ENCODE measurements around the gene CFAP99. TPM values are rescaled to one million over a fixed set of nuclear protein-coding genes. Genes with fewer than 3 reads are reported as not detected.
"Not testable (repeated sequence)": the region's sequence is repeated elsewhere in the genome, so short reads cannot be mapped to it uniquely, and the experiment has no call there.

Gene CFAP99
- polyA plus RNA-seq, 1 donor: 0.09 TPM

DNA sequence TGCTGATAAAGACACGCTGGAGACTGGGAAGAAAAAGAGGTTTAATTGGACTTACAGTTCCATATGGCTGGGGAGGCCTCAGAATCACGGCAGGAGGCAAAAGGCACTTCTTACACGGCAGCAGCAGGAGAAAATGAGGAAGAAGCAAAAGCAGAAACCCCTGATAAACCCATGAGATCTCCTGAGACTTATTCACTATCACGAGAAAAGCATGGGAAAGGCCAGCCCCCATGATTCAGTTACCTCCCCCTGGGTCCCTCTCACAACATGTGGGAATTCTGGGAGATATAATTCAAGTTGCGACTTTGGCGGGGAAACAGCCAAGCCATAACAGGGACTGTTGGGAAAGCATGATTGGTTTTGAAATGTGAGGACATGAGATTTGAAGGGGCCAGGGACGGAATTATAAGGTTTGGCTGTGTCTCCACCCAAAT is 36.0 kb upstream of the CFAP99 start:
- H3K9me3 ChIP-seq (ENCODE audit: control insufficient read depth, low read depth, low read length); H3K36me3 ChIP-seq (ENCODE audit: control insufficient read depth, insufficient read depth, low read length); H3K4me1 ChIP-seq (ENCODE audit: control insufficient read depth, insufficient read depth, low read length); DNase-seq; H3K27ac ChIP-seq (ENCODE audit: low read length); H3K4me3 ChIP-seq (ENCODE audit: low read length); H3K27me3 ChIP-seq (ENCODE audit: control insufficient read depth, insufficient read depth, low read length): not testable (repeated sequence)
- 78% methylated on average over 1 of the region's 7 CpGs for WGBS (ENCODE audit: insufficient coverage, low lambda C conversion rate)

GRCh38 chr4:2383220-2383631 is 35.5 kb upstream of the CFAP99 start:
- H3K27ac ChIP-seq (ENCODE audit: low read length); DNase-seq; H3K27me3 ChIP-seq (ENCODE audit: control insufficient read depth, insufficient read depth, low read length); H3K4me3 ChIP-seq (ENCODE audit: low read length); H3K9me3 ChIP-seq (ENCODE audit: control insufficient read depth, low read depth, low read length); H3K4me1 ChIP-seq (ENCODE audit: control insufficient read depth, insufficient read depth, low read length); H3K36me3 ChIP-seq (ENCODE audit: control insufficient read depth, insufficient read depth, low read length): not testable (repeated sequence)
- WGBS (ENCODE audit: insufficient coverage, low lambda C conversion rate): 87% methylated on average over 3 of the region's 8 CpGs

DNA sequence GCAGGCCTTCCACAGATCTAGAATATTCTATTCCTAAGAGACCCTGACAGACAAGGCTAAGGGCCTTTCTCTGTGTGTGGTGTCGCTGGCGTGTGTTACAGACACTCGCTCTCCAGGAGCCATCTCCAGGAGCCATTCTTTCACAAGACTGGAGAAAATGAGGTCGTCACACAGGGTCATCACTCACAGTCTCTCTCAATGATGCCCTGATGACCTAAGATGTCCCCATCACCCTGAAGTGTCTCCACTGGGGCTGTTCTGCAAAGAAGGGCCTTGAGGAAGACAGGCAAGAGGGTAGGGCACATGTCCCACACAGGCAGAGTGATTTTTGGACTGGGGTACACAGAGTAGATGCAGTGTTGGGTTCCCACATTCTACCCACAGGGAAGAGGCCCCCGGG is 35.0 kb upstream of the CFAP99 start:
- no CpG with 5 or more reads among the region's 5 CpGs for WGBS (ENCODE audit: insufficient coverage, low lambda C conversion rate)
- Histone ChIP-seq H3K27ac (ENCODE audit: low read length) (no peak overlapping the region), H3K4me3 (ENCODE audit: low read length) (no peak overlapping the region), H3K36me3 (ENCODE audit: control insufficient read depth, insufficient read depth, low read length) (no peaks in the 10 kb centered on the region), H3K4me1 (ENCODE audit: control insufficient read depth, insufficient read depth, low read length) (no peaks in the 10 kb centered on the region), H3K27me3 (ENCODE audit: control insufficient read depth, insufficient read depth, low read length) (no peaks in the 10 kb centered on the region), H3K9me3 (ENCODE audit: control insufficient read depth, low read depth, low read length) (no peaks in the 10 kb centered on the region)
- no peak for DNase-seq

DNA sequence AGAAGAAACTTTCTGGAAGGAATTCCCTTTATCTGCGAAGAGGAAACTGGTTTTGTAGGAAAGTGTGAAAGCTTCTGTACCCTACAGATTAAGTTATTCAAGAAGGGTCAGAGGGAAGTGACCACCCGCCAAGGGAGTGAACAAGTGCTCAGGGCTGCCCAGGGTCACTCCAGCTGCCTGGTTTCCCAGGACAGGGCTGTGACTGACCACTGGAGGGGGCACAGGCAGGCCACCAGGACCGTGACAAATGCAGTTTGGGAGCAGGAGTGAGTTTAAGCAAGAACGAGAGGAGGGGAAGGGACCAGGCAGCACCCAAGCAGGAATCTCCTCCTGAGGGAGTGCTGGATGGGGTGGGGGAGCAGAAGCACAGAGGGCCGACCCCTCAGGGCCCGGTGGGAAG is 34.5 kb upstream of the CFAP99 start:
- Histone ChIP-seq H3K27ac (ENCODE audit: low read length) (no peak overlapping the region), H3K4me1 (ENCODE audit: control insufficient read depth, insufficient read depth, low read length) (no peaks in the 10 kb centered on the region), H3K36me3 (ENCODE audit: control insufficient read depth, insufficient read depth, low read length) (no peaks in the 10 kb centered on the region), H3K9me3 (ENCODE audit: control insufficient read depth, low read depth, low read length) (no peaks in the 10 kb centered on the region), H3K4me3 (ENCODE audit: low read length) (no peak overlapping the region), H3K27me3 (ENCODE audit: control insufficient read depth, insufficient read depth, low read length) (no peaks in the 10 kb centered on the region)
- WGBS (ENCODE audit: insufficient coverage, low lambda C conversion rate): 80% methylated on average over 2 of the region's 6 CpGs
- no peak for DNase-seq

- DNase-seq: no peak
- Histone ChIP-seq H3K9me3 (ENCODE audit: control insufficient read depth, low read depth, low read length) (no peaks in the 10 kb centered on the region), H3K36me3 (ENCODE audit: control insufficient read depth, insufficient read depth, low read length) (no peaks in the 10 kb centered on the region), H3K4me1 (ENCODE audit: control insufficient read depth, insufficient read depth, low read length) (no peaks in the 10 kb centered on the region), H3K27ac (ENCODE audit: low read length) (no peak overlapping the region), H3K4me3 (ENCODE audit: low read length) (no peak overlapping the region), H3K27me3 (ENCODE audit: control insufficient read depth, insufficient read depth, low read length) (no peaks in the 10 kb centered on the region)
- no CpG with 5 or more reads among the region's 8 CpGs for WGBS (ENCODE audit: insufficient coverage, low lambda C conversion rate)
Measured at GRCh38 chr4:2385516-2385915, 33.2 kb upstream of the CFAP99 start.

DNA sequence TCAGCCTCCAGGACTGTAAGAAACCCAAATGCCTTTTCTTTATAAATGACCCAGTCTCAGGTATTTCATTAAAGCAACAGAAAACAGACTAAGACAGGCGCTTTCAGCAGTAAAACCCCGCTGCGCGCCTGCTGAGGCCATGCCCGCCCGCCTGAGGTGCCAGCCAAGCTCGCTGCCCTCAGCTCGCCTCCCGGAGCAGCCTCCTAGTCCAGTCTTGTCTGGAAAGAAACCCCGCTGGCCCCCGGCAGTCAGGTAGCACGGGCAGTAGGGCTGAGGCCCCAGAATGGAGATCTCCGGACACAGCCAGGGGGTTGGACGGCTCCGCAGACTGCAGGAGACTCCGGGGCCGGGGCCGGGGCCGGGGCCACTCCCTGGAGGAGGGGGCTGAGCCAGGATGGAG is 32.0 kb upstream of the CFAP99 start:
- no peaks in the 10 kb centered on the region for H3K9me3 ChIP-seq (ENCODE audit: control insufficient read depth, low read depth, low read length)

GRCh38 chr4:2387218-2387617 is 31.5 kb upstream of the CFAP99 start:
- Histone ChIP-seq H3K4me3 (ENCODE audit: low read length) (no peak overlapping the region), H3K9me3 (ENCODE audit: control insufficient read depth, low read depth, low read length) (no peaks in the 10 kb centered on the region), H3K27me3 (ENCODE audit: control insufficient read depth, insufficient read depth, low read length) (no peaks in the 10 kb centered on the region), H3K36me3 (ENCODE audit: control insufficient read depth, insufficient read depth, low read length) (no peaks in the 10 kb centered on the region), H3K27ac (ENCODE audit: low read length) (no peak overlapping the region), H3K4me1 (ENCODE audit: control insufficient read depth, insufficient read depth, low read length) (no peaks in the 10 kb centered on the region)
- no peak for DNase-seq
- WGBS (ENCODE audit: insufficient coverage, low lambda C conversion rate): no CpG with 5 or more reads among the region's 17 CpGs

More for the DNA sequence above, 32.0 kb upstream of the CFAP99 start:
- no peak overlapping the region for H3K4me3 ChIP-seq (ENCODE audit: low read length)
- no peaks in the 10 kb centered on the region for H3K36me3 ChIP-seq (ENCODE audit: control insufficient read depth, insufficient read depth, low read length)
- H3K27ac ChIP-seq (ENCODE audit: low read length): no peak overlapping the region
- WGBS (ENCODE audit: insufficient coverage, low lambda C conversion rate): no CpG with 5 or more reads among the region's 19 CpGs
- no peaks in the 10 kb centered on the region for H3K4me1 ChIP-seq (ENCODE audit: control insufficient read depth, insufficient read depth, low read length)
- H3K27me3 ChIP-seq (ENCODE audit: control insufficient read depth, insufficient read depth, low read length): no peaks in the 10 kb centered on the region
- DNase-seq: no peak

DNA sequence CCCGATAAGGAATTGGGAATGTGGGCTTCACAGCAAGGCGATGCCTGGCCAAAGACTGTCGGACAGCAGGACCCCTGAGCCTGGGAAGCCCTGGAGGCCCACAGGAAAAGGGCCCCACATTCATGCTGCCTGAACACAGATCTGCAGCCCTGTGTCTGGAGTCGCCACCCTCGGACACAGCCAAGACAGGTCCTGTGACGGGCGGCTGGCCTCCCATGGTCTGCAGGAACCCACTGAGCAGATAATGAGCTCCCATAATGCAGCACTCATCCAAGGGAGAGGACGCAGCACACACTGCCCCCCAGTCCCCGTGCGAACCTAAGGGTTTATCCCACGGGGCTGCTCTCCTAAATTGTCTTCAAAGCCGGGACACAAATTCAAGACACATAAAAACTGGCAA is 30.9 kb upstream of the CFAP99 start:
- H3K4me3 ChIP-seq (ENCODE audit: low read length): no peak overlapping the region
- H3K4me1 ChIP-seq (ENCODE audit: control insufficient read depth, insufficient read depth, low read length): no peaks in the 10 kb centered on the region
- H3K9me3 ChIP-seq (ENCODE audit: control insufficient read depth, low read depth, low read length): no peaks in the 10 kb centered on the region
- no peaks in the 10 kb centered on the region for H3K27me3 ChIP-seq (ENCODE audit: control insufficient read depth, insufficient read depth, low read length)
- DNase-seq: no peak
- no CpG with 5 or more reads among the region's 12 CpGs for WGBS (ENCODE audit: insufficient coverage, low lambda C conversion rate)
- no peak overlapping the region for H3K27ac ChIP-seq (ENCODE audit: low read length)
- H3K36me3 ChIP-seq (ENCODE audit: control insufficient read depth, insufficient read depth, low read length): no peaks in the 10 kb centered on the region

- no peaks in the 10 kb centered on the region for H3K4me1 ChIP-seq (ENCODE audit: control insufficient read depth, insufficient read depth, low read length)
- no peaks in the 10 kb centered on the region for H3K27me3 ChIP-seq (ENCODE audit: control insufficient read depth, insufficient read depth, low read length)
- WGBS (ENCODE audit: insufficient coverage, low lambda C conversion rate): 90% methylated on average over 2 of the region's 9 CpGs
- H3K36me3 ChIP-seq (ENCODE audit: control insufficient read depth, insufficient read depth, low read length): no peaks in the 10 kb centered on the region
- H3K27ac ChIP-seq (ENCODE audit: low read length): no peak overlapping the region
- H3K4me3 ChIP-seq (ENCODE audit: low read length): no peak overlapping the region
- DNase-seq: no peak
- H3K9me3 ChIP-seq (ENCODE audit: control insufficient read depth, low read depth, low read length): no peaks in the 10 kb centered on the region
Measured at GRCh38 chr4:2388429-2389182, 30.1 kb upstream of the CFAP99 start.

DNA sequence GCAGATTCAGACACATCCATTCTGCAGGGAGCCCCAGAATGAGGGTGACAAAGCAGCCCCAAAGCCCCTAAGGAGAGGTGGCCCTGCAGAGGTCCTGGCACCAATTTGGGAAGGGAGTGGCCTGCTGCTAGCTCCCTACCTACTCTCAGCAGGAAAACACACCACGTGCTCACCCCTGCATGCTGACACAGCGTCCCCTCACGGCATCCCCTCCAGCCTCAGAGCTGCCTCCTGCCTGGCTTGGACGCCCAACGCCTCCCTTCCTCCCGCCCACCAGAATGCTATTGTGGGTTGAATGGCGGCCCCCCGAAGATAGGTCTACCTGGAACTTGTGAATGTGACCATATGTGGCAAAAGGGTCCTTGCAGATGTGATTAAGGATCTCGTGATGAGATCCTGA is 29.1 kb upstream of the CFAP99 start:
- no peaks in the 10 kb centered on the region for H3K4me1 ChIP-seq (ENCODE audit: control insufficient read depth, insufficient read depth, low read length)
- WGBS (ENCODE audit: insufficient coverage, low lambda C conversion rate): no CpG with 5 or more reads among the region's 9 CpGs
- H3K27ac ChIP-seq (ENCODE audit: low read length): no peak overlapping the region
- no peaks in the 10 kb centered on the region for H3K36me3 ChIP-seq (ENCODE audit: control insufficient read depth, insufficient read depth, low read length)
- H3K9me3 ChIP-seq (ENCODE audit: control insufficient read depth, low read depth, low read length): no peaks in the 10 kb centered on the region
- no peak for DNase-seq
- H3K27me3 ChIP-seq (ENCODE audit: control insufficient read depth, insufficient read depth, low read length): no peaks in the 10 kb centered on the region
- H3K4me3 ChIP-seq (ENCODE audit: low read length): no peak overlapping the region

DNA sequence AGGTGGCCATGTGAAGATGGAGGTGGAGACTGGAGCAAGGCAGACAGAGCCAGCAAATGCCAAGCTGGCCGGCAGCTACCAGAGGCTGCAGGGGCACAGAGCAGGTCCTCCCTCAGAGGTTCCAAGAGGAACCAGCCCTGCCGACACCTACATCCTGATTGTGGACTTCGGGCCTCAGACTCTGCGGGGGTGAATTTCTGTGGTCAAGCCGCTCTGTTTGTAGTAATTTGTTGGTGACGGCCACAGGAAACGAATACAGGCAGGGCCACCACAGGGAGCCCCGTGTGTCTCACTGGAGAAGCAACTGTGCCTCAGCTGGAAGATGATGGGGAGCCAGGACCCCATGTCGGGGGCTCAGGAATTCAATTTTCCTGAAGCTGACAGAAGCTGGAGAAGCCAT is 28.6 kb upstream of the CFAP99 start:
- no peak for DNase-seq
- Histone ChIP-seq H3K27ac (ENCODE audit: low read length) (no peak overlapping the region), H3K9me3 (ENCODE audit: control insufficient read depth, low read depth, low read length) (no peaks in the 10 kb centered on the region), H3K36me3 (ENCODE audit: control insufficient read depth, insufficient read depth, low read length) (no peaks in the 10 kb centered on the region), H3K4me3 (ENCODE audit: low read length) (no peak overlapping the region), H3K4me1 (ENCODE audit: control insufficient read depth, insufficient read depth, low read length) (no peaks in the 10 kb centered on the region), H3K27me3 (ENCODE audit: control insufficient read depth, insufficient read depth, low read length) (no peaks in the 10 kb centered on the region)
- no CpG with 5 or more reads among the region's 9 CpGs for WGBS (ENCODE audit: insufficient coverage, low lambda C conversion rate)
